ENCODE results near the gene ERBB2.
"Not testable (repeated sequence)": the region's sequence is repeated elsewhere in the genome, so short reads cannot be mapped to it uniquely, and the experiment has no call there.

The ERBB2 gene

DNA sequence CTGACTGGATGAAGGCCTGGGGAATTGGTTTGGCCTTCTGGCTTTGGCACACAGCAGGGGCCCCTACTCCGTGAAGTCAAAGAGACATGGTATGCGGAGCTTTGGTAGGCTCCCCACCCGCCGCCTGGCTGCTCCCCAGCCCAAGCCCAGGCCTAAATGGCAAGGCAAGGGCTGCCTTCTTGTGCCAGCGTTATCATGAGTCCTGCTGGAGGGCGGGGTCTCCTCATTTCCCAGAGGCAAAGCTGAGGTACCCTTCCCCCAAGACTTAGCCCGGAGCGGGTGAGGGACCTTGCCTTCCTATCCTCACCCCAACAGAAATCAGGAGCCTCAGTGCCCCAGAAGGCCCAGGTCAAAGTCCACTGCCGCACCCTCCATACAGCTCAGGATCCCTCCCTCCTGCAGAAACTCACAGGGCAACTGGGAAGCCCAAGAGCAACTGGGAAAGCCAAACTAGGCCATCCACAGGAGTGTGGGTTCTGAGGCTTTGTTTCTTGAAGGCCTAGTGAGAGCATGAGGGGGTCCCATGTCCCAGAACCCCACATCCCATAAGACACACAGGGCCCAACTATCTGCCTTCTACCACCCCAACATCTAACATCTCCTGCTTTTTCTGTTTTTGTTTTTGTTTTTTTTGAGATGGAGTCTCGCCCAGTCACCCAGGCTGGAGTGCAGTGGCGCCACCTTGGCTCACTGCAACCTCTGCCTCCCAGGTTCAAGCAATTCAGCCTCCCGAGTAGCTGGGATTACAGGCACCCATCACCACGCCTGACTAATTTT, 21.3 kb upstream of the ERBB2 start:
- no peak for DNase-seq (ENCODE audit: low read depth)

DNA sequence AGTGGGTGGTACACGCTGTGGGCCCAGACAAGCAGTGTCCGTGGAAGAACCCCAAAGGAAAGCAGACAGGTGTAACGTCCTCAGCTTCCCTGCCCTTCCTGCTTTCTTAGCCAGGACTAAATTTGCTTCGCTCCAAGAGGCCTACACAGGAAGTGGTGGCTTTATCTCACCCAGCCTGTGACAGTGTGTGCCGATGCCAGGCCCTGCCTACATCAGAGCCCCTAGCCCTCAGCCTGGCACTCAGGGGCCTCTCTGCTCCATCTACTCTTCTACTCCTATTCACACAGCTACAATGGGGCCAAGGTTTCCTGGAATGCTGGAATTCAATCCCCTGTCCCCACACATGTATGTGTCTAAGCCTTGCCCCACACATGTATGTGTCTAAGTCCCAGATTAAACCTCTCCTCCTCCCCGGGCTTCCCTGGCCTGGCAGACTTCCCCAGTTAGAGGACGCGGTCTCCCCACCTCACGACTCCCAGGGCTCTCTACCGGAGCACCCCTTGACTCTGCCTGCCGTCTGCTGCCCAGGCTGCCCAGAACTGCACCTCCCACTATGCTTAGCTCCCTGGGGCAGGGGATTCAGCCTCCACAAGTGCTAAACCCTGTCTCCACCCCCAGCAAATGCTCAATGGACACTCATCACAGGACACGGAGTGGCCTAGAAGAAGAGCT, 20.2 kb upstream of the ERBB2 start:
- no peak for DNase-seq (ENCODE audit: low read depth)

DNA sequence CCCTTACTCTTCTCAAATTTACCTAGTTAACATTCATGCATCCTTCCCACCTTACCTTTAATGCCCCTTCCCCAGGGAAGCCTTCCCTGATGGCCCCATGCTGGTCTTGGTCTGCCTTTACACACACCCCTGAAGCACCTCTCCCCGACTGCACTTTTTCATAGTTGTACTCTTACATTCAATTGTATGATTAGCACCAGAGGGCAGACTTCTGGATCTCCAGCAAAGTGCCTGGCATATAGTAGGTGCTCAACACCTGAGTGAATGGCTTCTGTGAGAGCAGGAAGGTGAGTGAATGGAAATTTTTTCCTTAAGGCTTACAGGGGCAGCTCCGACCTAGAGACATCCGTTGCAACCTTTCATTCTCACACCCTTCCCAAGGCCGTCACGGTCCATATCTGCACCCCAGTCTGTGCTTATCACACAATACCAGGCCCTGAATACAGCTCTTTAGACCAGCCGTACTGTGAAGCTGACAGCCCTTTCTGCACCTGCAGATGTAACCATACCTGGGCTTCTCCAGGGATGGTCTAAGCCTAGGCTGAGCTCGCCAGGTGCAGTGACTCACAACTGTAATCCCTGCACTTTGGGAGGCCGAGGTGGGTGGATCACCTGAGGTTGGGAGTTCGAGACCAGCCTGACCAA, 16.4 kb upstream of the ERBB2 start:
- no peak for DNase-seq (ENCODE audit: low read depth)

DNA sequence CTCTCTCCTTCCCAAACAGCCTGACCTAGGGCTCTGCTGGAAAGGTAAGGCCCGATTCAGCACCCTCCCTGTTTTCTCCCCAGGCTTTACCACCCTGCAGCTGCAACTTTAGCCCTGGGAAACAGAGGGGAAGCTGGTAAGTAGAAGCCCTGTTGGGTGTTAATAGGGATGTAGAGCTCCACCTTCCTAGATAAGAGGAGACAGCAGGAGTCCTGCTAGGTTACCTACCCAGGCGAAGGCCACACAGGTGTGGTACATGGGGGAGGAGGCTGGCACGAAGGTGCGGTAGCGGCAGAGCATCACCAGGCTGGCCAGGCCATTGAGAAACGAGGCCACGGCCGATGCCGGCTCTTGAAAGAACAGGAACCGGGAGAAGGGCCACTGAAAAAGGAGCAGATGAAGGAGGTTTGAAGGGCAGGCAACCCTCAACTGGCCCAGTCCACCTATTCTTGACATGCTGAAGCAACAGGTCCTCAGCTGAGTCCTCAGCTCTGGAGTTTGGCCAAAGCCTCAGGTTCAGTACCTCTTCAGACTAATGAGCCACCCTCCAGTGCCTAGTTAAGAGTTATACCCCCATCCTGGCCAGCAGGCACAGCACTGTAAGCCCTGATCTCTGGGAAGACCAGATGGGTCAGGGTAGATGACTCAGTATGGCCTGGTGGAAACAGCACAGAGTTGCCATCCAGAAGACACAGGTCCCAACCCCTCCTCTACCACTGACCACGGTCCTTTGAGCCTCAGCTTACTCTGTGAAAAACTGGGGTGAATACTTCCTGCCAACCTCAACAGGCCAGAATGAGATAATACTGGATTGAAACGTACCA, 15.3 kb upstream of the ERBB2 start:
- no peak for DNase-seq (ENCODE audit: low read depth)

DNA sequence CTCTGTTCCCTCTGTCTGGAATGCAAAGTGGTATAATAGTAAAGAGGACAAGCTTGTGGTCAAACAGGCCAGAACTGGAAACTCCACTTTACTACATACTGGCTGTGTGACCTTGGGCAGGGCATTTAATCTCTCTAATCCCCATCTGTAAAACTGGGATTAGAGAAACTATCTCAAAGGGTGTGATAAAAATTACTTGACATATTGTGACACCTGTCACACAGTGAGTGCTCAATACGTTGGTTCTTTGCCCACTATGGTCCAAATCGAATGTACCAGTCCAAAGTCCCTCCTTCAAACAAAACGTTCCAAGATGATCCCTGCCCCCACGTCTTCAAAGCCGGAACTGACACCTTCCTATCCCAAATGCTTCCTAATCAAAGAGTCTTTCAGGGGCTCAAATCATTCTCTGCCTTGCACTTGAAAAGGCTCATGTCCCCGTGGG, 12.7 kb upstream of the ERBB2 start:
- no peak for DNase-seq (ENCODE audit: low read depth)

DNA sequence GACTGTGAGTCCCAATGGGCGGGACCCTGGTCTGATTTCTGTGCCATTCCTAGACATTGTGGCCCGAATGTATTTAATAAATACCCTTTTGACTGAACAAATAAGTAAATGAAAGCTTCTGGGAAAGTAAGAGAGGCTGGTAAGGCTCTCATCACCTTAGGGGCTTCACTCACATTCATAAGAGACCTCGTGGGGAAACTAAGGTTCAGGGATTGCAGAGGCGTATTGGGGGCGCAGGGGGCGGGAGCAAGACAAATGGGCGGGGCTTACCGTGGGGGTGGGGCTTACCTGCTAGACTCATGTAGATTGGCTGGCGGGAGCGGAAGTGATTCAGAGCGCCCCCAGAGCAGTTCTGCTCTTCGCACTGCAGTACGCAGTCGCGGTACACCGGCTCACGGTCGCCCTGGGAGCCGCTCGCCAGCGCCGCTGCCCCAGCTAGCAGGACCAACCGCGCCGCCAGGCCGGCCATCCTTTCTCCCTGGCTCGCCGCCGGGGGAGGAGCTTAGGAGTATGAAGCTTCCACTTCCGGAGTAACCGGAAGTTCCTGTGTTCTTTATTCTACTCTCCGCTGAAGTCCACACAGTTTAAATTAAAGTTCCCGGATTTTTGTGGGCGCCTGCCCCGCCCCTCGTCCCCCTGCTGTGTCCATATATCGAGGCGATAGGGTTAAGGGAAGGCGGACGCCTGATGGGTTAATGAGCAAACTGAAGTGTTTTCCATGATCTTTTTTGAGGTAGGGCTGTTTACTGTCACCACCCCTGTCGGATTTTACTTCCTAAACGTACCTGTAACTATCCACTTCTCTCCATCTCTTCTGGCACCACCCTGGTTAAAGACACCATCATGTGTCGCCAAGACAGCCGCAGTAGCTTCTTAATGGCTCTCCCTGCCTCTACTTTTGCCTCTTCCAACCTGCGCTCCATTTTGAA, 12.1 kb upstream of the ERBB2 start, which contains the start of gene PGAP3:
TSS of gene PGAP3 (minus strand) at position 512 of the 929 bp plus-strand sequence. CDS start at position 469, 43 bp downstream.
- DNase-seq (ENCODE audit: low read depth): peak; percentile 62

DNA sequence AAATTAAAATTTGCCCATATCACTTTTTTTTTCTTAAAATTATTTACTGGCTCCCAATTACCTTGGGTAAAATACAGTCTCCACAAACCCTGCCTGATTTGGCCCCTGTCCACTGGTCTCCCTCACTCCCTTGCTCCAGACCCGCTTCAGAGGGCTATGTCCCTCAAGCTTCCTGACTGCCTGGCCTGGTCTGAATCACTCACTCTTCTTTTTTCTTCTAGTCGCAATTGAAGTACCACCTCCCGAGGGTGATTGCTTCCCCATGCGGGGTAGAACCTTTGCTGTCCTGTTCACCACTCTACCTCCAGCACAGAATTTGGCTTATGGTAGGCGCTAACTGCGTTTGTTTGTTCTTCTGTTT, 11.4 kb upstream of the ERBB2 start:
- DNase-seq (ENCODE audit: low read depth): no peak

DNA sequence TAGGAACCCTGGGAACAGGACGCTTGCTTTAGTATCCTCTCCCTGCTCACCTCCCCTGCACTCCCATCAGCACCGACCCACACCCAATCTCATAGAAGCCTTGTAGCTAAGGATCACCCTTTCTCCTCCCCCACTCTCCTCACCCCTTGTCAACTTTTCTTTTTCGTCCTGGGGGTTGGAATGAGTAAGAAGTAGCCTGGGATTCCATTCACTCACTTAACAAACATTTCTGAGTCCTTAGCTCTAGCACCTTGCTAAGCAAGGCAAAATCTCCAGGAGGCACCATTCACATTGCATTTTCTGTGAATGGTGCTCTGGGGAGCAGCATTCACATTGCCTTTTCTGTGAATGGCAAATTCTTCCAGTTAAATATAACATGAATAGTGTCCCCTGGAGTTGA, 10.9 kb upstream of the ERBB2 start:
- DNase-seq (ENCODE audit: low read depth): no peak

DNA sequence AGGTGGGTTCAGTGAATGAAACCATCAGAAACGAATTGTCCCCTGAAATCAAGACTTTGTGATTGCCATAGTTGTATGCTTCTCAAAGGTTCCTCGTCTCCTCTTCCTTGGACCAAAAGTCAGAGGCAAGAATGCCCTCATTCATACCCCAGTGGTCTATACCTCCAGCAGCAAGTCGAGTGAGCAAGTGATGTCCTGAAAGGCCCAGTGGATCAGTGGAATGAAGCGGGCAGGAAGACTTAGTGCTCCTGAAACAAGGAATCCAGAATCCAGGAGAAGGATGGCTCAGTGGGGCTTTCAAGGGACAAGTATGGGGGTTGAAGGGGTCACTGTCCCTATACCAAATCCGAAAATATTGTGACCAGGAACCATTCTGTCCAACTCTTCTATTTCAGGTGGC, 5.3 kb upstream of the ERBB2 start:
- no peak for DNase-seq (ENCODE audit: low read depth)

DNA sequence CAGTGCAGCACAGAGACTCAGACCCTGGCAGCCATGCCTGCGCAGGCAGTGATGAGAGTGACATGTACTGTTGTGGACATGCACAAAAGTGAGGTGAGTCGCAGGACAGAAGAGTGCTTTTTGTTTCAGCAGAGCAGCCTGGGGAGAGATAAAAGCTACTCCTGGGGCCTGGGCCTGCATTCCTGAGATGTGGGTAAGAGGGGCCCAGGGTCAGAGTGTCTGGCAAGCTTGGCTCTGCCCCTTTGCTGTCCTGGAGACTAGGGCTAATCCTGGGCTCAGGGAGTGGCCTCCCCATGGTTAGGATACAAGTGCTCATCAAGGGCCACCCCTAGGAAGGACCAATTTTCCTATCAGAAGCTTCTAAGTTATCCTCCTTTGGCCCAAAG, 4.8 kb upstream of the ERBB2 start:
- no peak for DNase-seq (ENCODE audit: low read depth)

DNA sequence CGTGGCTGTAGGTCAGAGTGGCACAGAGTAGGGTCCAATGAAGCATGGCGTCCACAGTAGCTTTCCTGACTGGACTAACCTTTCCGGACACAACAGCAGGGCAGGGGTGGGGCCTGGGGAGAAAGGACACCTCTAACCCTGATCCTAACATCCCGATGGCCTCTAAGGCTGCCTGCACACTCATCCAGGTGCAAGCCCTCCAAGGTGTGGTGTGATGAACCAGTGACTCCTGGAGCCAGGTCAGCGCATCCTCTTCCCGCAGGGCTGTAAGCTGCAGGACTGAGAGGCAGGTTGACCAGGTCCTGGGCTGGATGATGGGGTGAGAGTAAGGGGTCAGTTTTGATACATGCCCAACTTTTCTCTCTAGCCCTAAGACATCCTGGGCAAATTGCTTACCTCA, 3.1 kb upstream of the ERBB2 start:
- DNase-seq (ENCODE audit: low read depth): no peak

DNA sequence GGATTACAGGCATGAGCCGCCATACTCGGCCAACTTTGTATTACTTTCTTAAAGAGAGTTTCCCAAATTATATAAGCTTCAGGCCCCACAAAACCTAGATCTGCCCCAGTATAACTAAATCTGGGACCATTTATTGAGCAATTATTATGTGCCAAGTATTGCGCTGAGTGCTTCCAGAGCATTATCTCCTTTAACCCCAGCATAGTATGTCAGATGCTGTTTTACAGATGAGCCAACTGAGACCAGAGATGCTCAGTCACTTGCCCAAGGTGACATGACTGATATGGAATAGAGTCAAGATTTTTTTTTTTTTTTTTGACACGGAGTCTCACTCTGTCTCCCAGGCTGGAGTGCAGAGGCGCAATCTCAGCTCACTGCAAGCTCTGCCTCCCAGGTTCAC, 1.9 kb upstream of the ERBB2 start:
- DNase-seq (ENCODE audit: low read depth): no peak

DNA sequence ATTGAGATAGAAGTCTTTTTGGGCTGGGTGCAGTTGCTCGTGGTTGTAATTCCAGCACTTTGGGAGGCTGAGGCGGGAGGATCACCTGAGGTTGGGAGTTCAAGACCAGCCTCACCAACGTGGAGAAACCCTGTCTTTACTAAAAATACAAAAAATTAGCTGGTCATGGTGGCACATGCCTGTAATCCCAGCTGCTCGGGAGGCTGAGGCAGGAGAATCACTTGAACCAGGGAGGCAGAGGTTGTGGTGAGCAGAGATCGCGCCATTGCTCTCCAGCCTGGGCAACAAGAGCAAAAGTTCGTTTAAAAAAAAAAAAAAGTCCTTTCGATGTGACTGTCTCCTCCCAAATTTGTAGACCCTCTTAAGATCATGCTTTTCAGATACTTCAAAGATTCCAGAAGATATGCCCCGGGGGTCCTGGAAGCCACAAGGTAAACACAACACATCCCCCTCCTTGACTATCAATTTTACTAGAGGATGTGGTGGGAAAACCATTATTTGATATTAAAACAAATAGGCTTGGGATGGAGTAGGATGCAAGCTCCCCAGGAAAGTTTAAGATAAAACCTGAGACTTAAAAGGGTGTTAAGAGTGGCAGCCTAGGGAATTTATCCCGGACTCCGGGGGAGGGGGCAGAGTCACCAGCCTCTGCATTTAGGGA, 577 bp upstream of the ERBB2 start:
- not testable (repeated sequence) for DNase-seq (ENCODE audit: low read depth)

DNA sequence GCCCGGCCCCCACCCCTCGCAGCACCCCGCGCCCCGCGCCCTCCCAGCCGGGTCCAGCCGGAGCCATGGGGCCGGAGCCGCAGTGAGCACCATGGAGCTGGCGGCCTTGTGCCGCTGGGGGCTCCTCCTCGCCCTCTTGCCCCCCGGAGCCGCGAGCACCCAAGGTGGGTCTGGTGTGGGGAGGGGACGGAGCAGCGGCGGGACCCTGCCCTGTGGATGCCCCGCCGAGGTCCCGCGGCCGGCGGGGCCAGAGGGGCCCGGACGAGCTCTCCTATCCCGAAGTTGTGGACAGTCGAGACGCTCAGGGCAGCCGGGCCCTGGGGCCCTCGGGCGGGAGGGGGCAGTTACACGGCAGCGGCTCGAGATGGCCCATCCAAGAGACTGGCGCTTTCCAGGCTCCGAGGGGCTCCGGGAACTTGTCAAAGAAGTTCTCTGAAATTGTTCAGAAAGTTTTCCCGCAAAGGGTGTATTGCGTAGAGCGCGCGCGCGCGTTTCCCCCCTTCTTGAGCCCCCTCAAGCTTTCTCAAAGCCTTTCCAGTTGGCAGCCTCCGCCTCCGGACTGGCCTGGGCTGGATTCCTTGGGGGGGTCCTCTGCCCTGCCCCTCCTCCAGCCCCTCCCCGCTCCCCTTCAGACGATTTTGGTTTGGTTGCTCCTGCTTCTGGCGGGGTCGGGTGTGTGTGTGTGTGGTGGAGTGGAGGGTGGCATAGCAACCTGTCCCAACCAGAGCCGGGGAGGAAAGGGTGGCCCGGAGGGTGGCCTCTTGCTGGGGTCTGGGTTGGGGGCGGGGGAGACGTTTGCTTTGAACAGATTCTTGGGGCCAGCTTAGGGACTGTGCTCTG, 504 bp downstream of the ERBB2 start:
- no peak for DNase-seq (ENCODE audit: low read depth)

DNA sequence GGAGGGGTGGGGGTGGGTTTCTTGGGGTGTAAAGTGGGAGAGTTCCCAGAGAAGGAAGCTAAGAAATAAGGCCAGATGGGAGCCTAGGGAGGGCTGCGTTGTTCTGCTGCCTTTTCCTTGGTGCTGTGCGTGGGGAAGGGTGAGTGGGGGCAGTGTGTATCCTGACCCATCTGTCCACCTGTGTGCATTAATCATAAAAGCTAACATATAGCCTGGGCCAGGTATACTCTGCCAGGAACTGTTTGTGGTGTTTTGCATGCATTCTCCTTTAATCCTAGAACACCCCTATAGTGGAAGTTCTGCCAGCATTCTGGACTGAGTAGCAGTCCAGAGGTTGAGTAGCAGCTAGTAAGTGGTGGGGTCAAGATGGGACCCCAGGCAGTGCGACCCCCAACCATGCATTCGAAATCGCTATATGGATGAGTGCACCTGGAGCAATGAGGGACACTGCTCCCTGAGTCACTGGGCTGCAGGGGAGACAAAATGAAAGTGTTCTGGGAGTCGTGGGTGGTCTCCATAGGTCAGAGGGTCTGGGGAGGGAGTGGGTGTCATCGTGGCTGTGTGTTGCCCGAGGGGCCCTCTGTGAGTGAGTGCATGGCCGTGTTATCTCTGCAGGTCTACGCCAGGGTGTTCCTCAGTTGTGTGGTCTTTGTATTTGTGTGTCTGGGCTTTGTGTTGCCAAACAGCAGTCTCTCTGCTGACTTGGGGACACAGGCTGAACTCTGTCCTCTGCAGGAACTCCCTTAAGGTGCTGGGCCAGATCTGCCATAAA, 1.3 kb downstream of the ERBB2 start:
- DNase-seq (ENCODE audit: low read depth): no peak

DNA sequence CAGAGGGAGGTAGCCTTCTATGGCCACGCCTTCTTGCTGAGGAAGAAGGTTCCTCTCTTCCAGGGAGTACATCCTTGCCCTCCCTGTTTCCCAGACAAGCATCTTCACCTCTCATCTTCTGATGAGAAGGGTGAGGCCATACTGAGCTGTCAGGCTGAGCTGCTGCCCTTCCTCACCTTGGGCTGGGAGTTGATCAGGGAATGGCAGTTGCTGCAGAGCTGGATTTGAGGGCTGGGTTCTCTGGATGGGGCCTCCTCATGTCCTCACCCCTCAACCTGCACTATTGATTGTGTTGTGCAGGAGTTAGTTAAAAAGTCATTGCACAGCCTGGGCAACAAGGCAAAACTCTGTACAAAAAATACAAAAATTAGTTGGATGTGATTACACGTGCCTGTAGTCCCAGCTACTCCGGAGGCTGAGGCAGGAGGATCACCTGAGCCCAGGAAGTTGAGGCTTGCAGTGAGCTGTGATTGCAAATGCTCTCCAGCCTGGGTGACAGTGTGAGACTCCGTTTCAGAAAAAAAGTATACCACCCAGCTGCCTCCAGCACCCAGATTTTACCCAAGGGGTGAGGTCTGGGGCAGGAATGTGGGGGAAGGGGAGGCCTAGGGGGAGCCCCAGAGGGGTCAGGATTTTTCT, 2.0 kb downstream of the ERBB2 start:
- no peak for DNase-seq (ENCODE audit: low read depth)

DNA sequence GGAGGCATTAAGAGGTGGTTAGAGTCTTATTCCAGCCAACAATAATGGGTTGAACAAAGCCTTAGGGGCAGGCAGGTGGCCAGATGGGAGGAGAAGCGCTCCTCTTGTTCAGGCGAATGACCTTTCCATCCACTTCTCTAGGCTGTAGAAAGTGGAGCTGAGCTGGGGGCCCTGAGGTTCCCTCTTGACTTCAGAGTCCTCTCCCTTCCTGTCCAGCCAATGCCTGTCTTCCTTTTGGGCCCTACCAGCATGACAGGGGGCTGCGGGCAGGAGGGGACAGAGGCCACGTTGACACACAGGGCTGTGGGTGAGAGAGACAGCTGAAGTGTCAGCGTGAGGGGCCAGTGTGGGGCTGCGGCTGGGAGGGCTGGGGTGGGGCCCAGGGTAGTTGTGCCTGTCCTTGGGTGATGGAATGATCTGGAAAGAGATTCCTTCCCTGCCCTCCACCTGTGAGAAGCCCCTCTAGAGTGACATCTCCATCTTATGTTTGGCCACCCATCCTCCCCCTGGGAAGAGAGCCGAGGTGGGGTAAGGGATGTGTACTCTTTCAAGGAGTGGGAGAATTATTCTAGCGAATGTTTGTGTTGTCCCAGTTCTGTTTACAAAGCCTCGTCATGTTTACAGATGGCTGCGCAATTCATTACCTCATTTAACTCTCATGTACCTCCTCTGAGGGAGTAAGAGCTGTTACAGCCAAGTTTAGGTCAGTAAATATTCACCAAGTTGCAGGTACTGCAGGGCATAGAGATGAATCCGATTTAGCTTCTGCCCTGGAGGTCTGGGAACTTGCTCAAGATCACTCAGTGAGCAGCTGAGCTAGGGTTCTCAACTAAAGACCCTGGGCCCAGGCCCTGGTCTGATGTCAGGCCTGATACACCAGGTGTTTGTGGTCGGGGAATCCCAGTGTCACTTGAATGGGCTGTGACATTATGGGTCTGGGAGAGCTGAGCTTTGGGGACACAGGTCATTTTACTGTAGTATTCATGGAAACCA, 3.3 kb downstream of the ERBB2 start:
- no peak for DNase-seq (ENCODE audit: low read depth)

All from T-helper 22 cell (primary cell).